ENCODE results near the gene PRPF19.

The PRPF19 gene

DNA sequence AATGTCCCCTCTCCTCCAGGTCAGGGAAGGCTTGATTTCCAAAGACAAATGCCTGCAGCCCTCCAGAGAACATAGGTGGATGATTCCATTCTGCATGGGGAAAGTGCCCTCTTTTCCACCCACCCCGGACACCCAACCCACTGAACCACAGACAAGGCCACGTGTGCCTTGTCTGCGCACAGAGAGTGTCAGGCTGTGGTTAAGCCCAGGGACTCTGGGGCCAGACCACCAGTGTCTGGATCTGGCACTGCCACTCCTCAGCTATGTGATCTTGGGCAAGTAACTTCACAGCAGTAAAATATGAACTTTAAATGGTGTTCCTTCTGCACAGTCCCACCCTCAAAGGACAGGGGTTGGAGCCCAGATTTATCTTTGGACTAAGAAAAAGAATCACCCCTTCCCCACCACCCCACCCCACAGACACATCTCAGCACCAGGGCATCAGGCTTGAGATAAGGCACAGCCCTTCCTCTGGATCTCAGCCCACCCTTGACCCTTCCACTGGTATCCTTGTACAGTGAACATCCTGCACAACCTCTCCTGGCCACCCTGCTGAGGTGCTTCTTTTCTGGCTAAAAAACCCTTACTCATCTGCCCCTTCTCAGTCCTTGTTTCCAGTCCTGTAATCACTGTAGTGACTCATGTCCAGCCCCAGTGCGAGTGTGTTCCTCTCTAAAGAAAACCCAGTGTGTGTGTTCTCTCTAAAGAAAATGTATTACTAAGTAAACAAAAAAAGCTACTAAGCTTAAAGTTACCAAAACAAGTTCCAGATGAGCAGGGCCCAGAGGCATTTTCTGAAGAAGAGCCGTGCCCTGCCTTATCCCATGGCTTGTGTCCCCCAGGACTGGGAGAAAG, 48.8 kb downstream of the PRPF19 start:
- DNase-seq: peak in 1 of 2 donors; percentile 32

DNA sequence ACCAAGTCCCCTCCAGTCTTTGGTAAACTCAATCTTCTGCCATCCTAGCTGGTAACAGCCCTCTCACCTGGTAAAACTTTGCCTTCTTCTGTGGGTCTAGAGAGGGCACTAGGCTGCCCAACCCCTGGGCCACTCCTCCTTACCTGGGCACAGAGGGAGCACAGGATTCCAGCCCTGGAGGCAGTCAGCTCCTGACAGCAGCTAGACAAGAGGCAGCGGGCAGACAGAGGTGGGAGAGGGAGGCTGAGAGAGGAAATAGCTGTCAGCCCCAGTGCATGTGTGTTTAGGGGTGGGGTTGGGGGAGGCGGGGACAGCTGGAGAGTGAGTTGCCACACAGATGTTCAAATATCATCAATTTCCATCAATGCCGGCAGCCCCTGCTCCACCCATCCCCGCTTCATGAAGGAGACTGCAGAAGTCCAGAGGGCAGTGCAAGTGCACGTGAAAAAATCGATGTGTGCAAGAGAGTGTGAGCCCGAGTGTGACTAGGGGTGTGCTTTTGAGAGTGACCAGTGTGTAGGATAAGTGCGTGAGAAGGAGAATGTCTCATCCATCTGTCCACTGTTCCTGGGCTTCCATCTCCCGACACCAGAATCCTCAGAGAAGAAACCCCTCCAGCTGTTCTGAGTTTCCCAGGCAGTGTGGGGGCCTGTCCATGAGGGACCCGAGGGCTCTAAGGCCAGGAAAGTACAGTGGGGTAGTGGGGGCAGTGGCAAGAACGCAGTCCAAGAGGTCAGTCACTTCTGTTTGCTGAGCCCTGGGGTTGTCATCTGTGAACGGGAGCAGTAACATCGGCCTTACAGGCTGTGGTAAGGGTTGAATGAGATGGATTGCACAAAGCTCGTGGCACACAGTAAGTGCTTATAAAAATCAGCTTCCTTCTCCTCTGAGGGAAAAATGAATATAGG, 50.4 kb downstream of the PRPF19 start, which contains the start of gene PTGDR2:
Gene PTGDR2, minus strand, starts transcription at position 225 of the 908 bp plus-strand sequence. CDS start 2,228 bp downstream, outside the sequence.
- no peak for DNase-seq

DNA sequence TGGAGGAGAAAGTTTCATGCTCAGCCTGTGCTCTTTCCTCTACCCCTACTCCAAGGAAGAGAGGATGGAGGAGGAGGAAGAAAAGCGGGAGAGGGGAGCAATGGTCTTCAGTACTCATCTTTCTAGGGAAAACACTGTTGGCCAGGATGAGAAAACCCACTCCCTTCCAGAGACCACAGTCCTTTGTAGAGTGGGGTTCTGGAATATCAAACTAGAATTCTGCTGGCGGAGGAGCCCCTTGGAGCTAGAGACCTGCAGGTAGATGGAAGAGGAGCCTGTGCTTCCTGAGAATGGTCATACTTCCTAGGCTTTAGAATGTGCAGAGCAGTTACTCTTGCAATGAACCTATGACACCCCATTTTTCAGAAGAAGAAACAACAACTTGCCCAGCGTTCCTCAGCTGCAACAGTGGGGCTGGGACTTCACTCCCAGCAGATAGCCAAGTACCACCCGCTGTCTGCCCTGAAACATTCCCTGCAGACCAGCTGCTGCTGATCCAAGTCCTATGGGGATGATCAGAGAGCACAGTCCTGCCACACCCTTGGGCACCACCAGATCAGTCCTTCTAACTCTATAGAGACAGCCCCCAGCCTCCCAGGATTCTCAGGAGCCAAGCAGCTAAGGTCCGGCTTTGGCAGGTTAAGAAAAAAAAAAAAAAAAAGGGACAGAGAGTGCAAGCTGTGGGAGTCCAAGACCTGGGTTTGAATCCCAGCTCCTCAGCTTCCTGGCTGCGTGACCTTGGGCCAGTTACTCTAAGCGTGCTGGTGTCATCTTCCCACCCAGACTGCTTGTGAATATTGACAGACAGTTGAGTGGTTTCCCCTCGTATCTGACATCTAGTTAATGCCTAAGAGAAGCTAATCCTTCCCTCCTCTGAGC, 51.3 kb downstream of the PRPF19 start:
- no peak for DNase-seq

DNA sequence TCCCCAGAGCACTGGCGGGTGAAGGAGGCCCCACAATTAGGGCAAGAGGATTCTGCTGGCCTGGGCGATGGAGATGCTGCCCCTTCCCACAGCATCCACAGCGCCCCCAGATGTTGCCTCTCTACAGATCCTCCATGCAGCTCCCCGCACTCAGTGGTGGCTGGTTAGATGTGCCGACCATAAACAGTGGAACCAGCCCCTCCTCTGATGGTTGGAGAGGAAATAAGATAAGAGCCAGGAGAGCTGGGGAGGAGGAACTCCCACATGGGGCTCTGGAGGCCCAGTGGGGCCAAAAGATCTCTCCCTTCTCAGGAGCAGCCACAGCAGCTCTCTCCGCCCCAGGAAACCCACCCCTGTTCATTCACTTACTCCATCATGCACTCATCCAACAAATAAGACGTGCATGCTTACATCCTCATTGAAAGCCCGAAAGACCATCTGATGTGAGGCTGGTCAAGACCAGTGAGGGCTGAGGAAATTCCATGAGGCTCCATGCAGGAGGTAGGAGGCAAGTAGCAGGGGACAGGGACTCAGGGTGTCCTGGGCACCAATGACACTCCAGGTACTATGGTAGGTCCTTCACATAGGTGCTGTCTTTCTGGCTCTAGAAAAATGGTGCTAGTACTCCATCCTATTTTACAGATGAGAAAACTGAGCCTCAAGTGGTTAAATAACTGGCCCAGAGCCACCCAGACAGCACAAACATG, 52.1 kb downstream of the PRPF19 start:
- no peak for DNase-seq

DNA sequence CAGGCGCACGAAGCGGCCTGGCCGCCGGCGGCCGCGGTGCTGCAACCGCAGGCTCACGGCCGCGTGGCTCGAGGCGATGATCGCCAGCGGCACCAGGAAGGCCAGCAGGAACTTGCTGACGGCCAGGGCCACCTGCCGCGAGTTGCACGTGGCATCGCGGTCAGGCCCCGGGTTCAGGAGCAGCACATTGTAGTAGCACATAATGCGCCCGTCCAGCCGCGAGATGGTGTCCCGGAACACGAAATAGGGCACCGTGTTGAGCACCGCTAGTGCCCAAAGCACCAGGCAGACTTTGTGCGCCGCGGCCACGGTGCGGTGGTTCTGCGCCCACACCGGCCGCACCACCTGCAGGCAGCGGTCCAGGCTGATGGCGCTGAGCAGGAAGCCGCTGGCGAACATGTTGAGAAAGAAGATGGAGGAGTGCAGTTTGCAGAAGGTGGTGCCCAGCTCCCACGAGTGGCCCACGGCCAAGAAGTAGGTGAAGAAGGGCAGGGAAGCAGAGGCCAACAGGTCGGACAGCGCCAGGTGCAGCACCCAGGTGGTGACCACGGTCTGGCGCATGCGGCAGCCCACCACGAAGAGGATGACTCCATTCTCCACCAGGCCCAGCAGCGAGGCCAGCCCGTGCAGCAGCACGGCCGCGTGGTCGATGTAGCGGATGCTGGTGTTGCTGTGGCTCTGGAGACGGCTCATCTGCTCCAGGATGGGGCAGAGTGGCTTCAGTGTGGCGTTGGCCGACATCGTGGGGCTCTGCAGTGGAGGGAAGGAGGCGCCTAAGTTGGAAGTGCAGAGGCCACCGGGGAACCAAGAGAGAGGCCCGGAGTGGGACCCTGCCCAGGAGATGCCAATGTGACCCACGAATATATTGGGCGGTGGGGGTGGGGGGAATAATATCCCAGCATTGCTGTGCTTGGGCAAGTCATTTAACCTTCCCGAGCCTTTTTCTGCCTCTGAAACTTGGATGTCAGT, 53.1 kb downstream of the PRPF19 start:
- DNase-seq: no peak

DNA sequence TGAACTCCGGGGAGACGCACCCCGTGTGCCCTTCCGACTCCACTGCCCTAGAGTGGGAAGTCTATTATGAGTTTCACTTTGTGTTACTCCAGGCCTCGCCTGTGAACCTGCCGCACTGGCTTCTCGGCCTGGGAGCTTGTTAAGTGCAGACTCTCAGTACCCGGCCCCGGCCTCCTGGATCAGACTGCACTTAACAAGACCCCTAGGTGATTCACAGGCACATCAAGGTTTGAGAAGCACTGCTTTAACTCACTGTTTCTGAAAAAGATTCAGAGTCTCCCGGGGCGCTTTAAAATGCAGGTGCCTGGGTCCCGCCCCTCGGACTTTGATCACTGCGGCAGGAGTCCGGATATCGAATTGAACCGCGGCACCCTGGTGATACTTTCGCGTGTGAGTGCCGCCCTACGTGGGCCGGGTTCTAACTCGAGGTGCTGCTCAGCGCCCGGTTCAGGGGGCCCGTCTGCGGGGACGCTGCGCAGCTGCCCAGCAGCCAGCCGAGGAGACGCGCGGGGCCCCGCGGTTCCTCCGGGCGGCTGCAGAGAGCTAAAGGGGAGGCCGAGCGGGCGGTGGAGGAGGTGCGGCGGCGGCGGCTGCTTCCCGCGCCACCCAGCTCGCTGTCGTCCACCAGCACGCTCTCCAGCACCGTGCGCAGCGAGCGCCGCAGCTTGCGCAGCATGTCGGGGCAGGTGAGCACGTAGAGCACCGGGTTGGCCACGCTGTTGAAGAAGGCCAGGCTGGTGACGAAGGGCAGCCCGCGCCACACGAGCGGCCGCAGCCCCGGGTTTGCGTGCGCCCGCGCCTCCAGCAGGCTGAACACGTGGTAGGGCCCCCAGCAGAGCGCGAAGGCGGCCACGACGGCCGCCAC, 54.0 kb downstream of the PRPF19 start:
- no peak for DNase-seq

DNA sequence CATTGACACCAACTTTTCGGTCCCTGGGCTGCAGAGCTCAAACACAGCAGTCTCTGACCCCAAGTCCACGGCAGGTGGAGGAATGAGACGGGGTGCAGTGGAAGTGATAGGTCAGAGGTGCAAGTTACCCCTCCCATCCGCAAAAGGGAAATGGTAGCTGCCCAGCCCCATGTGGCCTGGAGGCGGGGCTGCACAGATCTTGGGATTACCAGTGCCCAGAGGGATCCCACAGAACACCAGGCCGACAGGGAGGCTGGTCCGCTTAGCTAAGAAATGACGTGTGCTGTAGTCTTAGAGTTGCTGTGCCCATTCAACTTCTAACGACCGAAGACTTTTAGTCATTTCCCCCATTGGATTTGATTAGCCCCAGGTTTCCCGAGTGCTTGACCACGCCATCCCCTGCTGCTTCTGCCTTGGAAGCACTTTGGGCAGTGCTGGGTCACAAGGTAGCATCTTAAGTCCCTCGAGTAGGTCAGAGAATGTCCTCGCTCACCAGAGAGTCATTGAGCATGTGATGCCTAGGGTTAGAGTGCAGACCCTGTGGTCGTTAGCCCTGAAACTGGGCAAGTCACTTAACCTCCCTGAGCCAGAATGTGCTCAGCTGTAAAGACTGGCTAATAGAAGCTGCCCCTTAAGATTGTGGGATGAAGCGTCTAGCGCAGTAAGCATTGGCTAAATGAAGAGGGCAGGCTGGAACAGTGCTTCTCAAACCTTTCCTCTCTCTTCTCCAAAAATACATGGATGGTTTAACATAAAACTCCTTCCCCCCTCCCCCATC, 54.9 kb downstream of the PRPF19 start:
- no peak for DNase-seq

DNA sequence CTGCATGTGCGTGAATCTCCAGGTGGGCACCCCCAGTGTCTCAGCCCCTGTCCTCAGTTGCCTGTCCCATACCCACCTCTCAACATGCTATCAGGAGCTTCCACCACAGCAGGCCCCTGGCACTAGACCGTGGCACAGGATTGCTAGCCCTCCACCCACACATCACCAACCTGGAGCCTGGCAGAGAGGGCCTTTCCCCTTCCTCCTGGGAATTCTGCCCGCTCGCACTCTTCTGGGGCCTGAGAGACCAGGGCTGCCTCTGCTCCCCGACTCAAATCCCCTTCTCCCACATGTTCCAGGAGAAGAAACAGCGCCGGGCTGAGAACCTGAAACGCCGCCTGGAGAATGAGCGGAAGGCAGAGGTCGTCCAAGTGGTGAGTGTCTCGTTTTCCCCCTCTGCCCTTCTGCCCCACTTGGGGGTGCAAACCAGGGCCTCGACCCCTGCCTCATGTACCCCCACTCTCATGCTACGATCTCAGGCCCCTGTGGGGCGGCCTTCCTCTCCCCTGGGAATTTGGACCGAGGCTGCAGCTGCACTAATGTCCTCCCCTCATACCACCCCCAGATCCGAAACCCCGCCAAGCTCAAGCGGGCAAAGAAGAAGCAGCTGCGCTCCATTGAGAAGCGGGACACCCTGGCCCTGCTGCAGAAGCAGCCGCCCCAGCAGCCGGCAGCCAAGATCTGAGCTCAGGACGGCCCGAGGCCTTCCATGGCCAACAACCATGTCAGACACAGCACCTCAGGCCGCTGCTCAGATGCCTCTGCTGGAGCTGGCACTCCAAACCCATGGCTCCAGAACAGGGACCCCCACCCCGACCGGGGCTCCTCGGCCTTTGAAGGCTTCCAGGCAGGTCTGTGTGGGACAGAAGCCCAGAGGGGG, 56.5 kb downstream of the PRPF19 start:
- DNase-seq: no peak

DNA sequence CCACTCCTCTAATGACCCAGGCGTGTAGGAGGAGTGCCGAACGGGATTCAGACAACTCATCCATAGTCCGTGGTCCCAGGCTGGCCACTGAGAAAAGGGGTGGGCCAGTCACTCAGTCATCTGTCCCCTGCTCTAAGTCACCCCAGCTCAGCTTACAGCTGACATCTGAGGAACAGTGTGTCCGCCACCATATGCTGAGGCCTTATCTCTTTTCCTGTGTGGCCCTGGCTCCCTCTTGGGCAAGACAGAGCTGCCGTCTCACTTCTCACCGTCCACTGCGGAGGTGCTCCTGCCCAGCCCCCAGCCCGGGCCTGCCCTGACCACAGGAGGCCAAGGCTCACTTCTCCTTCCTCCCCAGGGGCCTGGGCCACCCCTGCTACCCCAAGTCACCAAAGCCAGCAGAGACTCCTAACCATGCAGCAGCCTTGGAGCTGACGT, 57.7 kb downstream of the PRPF19 start:
- no peak for DNase-seq

DNA sequence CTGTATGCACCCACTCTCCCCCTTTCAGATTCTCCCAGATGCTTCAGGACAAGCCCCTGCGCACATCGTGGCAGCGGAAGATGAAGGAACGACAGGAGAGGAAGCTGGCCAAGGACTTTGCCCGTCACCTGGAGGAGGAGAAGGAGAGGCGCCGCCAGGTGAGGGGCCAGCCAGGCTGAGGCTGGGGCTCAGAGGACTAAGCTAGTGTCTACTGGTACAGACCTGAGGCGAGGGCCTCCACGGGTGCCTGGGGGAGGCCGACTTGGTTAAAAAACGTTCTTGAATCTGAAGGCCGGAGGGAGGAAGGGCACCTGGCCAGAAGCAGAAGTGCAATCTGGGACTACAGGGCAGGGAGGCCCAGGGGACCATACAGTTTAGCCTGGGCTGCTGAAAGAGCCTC, 58.5 kb downstream of the PRPF19 start:
- DNase-seq: no peak

DNA sequence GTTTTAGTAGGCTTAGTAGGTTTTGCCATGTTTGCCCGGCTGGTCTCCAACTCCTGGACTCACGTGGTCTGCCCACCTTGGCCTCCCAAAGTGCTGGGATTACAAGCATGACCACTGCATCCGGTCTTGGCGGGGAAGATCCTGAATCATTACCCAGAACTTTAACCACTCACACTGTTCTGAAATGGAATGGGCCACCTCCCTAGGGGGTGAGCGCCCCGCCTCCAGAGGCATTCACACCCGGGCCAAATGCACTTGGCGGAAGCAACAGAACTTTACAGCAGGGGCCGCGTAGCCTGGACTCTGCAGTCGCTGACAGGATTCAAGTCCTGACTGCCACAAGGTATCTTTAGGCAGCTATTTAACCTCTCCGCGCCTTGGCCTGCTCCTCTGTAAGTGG, 59.1 kb downstream of the PRPF19 start:
- DNase-seq: no peak

DNA sequence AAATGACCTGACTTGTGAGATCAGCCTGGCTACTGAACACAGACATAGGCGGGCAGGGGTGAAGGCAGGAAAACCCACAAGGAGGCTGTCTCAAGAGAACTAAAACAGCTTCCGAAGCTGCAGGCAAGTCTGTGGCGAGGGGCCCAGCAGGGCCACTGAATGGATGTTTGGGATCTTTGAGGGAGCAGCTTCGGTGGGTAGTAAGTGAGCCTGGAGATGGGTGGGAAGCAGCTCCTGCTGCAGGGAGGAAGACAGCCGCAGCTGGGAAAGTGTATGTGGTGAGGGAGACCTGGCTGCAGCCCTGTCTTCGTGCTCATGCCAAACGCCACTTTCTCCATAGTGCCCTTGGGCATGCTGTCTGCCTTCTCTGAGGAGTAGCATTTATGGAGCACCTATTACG, 61.0 kb downstream of the PRPF19 start:
- no peak for DNase-seq

DNA sequence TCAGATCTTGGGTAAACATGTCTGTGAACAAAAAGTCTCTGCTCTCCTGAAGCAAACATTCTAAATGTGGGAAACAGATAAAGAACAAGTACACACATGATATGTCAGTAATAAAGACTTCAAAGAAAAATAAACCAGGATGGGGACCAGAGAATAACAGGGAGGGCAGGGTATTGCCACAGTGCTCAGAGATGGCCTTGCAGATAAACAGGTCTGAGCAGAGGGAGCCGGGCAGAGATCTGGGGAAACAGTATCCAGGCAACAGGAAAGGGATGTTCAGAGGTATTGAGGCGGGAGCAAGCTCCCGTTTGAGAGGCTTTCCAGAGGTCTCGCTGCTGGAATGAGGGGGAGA, 61.5 kb downstream of the PRPF19 start:
- DNase-seq: no peak

DNA sequence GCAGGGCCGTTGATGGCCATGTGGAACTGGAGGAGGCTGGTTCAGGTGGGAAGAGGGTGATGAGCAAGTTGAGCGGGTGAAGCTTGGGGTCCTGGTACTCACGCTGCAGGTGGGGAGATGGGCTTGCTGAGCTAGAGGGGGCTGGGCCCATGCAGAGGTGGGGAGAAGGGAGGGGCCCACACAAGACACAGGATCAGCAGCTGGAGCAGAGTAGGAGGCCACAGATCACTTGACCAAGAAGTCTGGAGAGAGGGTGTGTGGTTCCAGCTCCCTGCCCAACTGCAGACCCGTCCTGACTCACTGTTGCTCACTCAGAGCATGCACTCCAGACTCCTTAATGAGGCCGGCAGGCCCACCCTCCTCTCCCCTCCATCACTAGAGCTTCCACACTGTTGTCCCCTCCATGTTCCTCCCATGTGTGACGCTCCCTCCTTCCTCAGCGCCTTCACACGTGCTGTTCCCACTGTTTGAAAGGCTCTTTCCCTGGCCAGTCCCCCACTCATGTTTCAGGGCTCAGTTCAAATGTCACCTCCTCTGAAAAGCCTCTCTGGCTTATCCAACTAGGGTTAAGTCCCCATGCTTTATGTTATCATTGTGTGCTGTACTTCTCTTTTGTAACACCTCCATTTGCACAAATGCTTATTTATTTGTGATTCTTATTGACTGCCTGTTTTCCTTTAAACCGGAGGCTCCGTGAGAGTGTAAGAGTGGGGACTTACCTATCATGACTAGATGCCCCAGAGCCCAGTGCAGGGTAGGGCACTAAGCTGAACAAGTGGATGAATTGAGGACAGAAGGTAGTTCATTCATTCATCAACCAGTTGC, 62.1 kb downstream of the PRPF19 start:
- no peak for DNase-seq

DNA sequence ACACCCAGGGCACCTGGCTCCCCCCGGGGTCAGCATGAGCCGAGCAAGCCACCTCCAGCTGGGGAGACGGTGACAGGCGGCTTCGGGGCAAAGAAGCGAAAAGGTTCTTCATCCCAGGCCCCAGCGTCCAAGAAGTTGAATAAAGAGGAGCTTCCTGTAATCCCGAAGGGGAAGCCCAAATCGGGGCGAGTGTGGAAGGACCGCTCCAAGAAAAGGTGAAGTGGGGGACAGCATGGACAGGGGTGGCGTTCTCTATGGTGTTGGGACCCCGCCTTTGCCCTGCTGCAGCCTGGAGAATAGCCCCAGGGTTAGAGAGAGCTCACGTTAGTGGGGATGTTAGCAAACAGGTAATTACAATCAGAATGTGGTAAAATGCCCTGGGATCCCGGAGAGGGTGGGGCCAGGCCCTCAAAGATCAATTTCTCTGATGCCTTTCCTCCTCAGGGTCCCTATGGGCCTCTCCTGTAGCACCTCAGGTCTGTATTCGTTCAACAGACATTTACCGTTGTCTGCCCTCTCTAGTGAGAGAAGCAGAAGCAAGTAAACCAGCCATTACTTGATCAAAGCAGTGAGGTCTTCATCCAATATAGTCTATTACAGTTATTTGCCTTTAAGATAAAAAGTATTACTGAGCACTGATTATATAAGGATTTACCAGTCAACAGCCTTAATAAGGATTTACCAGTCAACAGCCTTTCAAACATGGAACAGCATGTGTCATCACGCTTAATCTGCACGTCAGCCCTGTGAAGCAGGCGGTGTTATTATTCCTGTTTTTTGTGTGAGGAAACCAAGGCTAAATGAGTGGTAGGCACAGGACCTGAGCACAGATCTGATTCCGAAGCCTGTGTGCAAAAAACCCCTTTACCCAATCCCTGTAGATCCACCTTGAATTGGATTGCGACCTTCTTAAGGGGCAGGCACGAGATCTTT, 63.5 kb downstream of the PRPF19 start:
- DNase-seq: peak; percentile 7 to 20
